Endothelial cell of umbilical vein (primary cell): Measurements from ENCODE around the gene HDHD3. TPM values are rescaled to one million over a fixed set of nuclear protein-coding genes. Genes with fewer than 3 reads are reported as not detected.
A peak's percentile ranks its signal among the peaks of the same experiment; 100 is the strongest.

Experiments
- BruUV-seq: library from RNA; stranded (reverse); fragments of 400-500 nt; replicated peaks from 2 replicates; lab custom pipeline; 2021; lab: Mats Ljungman, UMichigan
- CTCF ChIA-PET: fragments of 300-600, 350-600 bp; sonication (Branson Sonifier 250); formaldehyde crosslinking; loops from one replicate; lab custom pipeline; 2021; ENCODE audit warnings: antibody characterized with exemption, inconsistent platforms; lab: Charles Lee
- POLR2A ChIA-PET: fragments of 300-600, 350-600 bp; sonication (Branson Sonifier 250); formaldehyde crosslinking; loops from one replicate; lab custom pipeline; 2021; ENCODE audit warnings: antibody characterized with exemption, inconsistent platforms; lab: Charles Lee
- DNase-seq: peaks from one replicate; pipeline ENCODE4 v3.0.0-alpha.2; 2011; ENCODE audit warnings: low read depth, low spot score
- FAIRE-seq: peaks from 2 replicates; lab custom pipeline; 2011; peaks lifted over from hg19 to GRCh38; lab: Jason Lieb, UNC
- H2AFZ ChIP-seq: 2 replicates; pipeline ENCODE4 v1.6.0; 2012; ENCODE audit warnings: low read depth, low read length, control low read depth, inconsistent platforms
- H3K27ac ChIP-seq: 2 replicates; pipeline ENCODE4 v1.5.1; 2011; ENCODE audit warnings: low read depth, mild to moderate bottlenecking, control low read depth, low read length, moderate library complexity; ENCODE audit not compliant: insufficient read depth
- H3K27me3 ChIP-seq, 2 experiments: 2 replicates each; pipeline versions ENCODE4 v1.6.0 to v1.6.1; 2011; ENCODE audit warnings: low read length in 2 of 2, mixed read lengths in 1 of 2; ENCODE audit not compliant: control insufficient read depth in 2 of 2, insufficient read depth in 2 of 2
- H3K36me3 ChIP-seq, 2 experiments: 2 replicates in 1 of 2; 3 replicates in 1 of 2; pipeline ENCODE4 v1.5.1; 2011; ENCODE audit warnings: low read length in 2 of 2, mild to moderate bottlenecking in 1 of 2, moderate library complexity in 1 of 2; ENCODE audit not compliant: control insufficient read depth in 2 of 2, insufficient read depth in 2 of 2; ENCODE audit errors: extremely low read depth in 1 of 2
- H3K4me1 ChIP-seq: 3 replicates; pipeline ENCODE4 v1.5.1; 2011; ENCODE audit warnings: mild to moderate bottlenecking, low read length; ENCODE audit not compliant: control insufficient read depth, insufficient read depth; ENCODE audit errors: extremely low read depth
- H3K4me2 ChIP-seq: 2 replicates; pipeline ENCODE4 v1.6.1; 2011; ENCODE audit warnings: low read length, control low read depth, mixed read lengths; ENCODE audit not compliant: insufficient read depth
- H3K4me3 ChIP-seq, 3 experiments: fragments of 200-600 bp in 1 of 3; sonication (generic), shearing (Covaris generic) in 1 of 3; replicated peaks in 1 of 3; 2 replicates each; pipeline ENCODE4 v1.5.1; 2011 to 2016; ENCODE audit warnings: control low read depth in 3 of 3, low read length in 3 of 3, mild to moderate bottlenecking in 2 of 3, inconsistent platforms in 1 of 3, low read depth in 1 of 3, moderate library complexity in 1 of 3; ENCODE audit not compliant: insufficient read depth in 1 of 3
- H3K79me2 ChIP-seq: 2 replicates; pipeline ENCODE4 v1.6.0; 2012; ENCODE audit warnings: low read length, inconsistent platforms; ENCODE audit not compliant: control insufficient read depth, insufficient read depth
- H3K9ac ChIP-seq: replicated peaks from 2 replicates; pipeline ENCODE3; 2011; ENCODE audit warnings: low read length, control low read depth; ENCODE audit not compliant: insufficient read depth; ENCODE audit errors: extremely low read depth
- H3K9me1 ChIP-seq: replicated peaks from 3 replicates; pipeline ENCODE4 v1.6.0; 2011; ENCODE audit warnings: mild to moderate bottlenecking, low read length; ENCODE audit not compliant: control insufficient read depth, insufficient read depth; ENCODE audit errors: extremely low read depth
- H3K9me3 ChIP-seq: replicated peaks from 2 replicates; pipeline ENCODE4 v1.5.1; 2012; ENCODE audit warnings: low read length, inconsistent platforms; ENCODE audit not compliant: control insufficient read depth, insufficient read depth
- H4K20me1 ChIP-seq: replicated peaks from 2 replicates; pipeline ENCODE3; 2011; ENCODE audit warnings: mild to moderate bottlenecking, low read length; ENCODE audit not compliant: control insufficient read depth, insufficient read depth; ENCODE audit errors: extremely low read depth
- CTCF ChIP-seq, 2 donors: IDR thresholded peaks; 1 replicate in 1 of 2; 2 replicates in 1 of 2; pipeline ENCODE4 v1.5.1; 2011; ENCODE audit warnings: low read length in 2 of 2, mild to moderate bottlenecking in 2 of 2, moderate library complexity in 2 of 2, control low read depth in 1 of 2, inconsistent platforms in 1 of 2, low read depth in 1 of 2; ENCODE audit not compliant: insufficient read depth in 1 of 2; ENCODE audit errors: extremely low read depth in 1 of 2
- JUN ChIP-seq: IDR thresholded peaks from 2 replicates; pipeline ENCODE4 v1.6.1; 2011; ENCODE audit warnings: borderline replicate concordance, low read depth; ENCODE audit not compliant: insufficient read length, insufficient read depth
- POLR2A ChIP-seq: IDR thresholded peaks from 2 replicates; pipeline ENCODE4 v1.6.1; 2012; ENCODE audit warnings: low read depth, mild to moderate bottlenecking, control low read depth, low read length
- POLR2AphosphoS5 ChIP-seq: IDR thresholded peaks from 2 replicates; pipeline ENCODE4 v1.6.1; 2012; ENCODE audit warnings: low read depth, mild to moderate bottlenecking, control low read depth, low read length, moderate library complexity; ENCODE audit not compliant: insufficient read depth
- dilution Hi-C: fragments of 300-500 bp; cut with MboI; formaldehyde crosslinking; loops from one replicate; pipeline ENCODE4 v1.15.0; 2019; ENCODE audit warnings: low sequenced_read_pairs; ENCODE audit not compliant: extremely low pct_ligation_motif_present
- intact Hi-C: fragments of 100-400 bp; cut with micrococcal nuclease; formaldehyde crosslinking; loops from one replicate; pipeline ENCODE4 v1.10.0; 2022
- polyA plus RNA-seq, 4 experiments: library from polyadenylated mRNA; depleted of rRNA in 3 of 4; stranded (reverse) in 3 of 4; unstranded in 1 of 4; fragments of >200 nt; gene quantifications; 2 replicates each; pipeline versions ENCODE4 v1.2.1 to v1.2.3, GENCODE V29; 2011 to 2012; ENCODE audit warnings: missing spikeins in 1 of 4
- total RNA-seq: library from RNA; stranded (reverse); gene quantifications from 2 replicates; pipeline ENCODE4 v1.2.3, GENCODE V29; 2021

Gene HDHD3
- total and polyA plus RNA-seq, 2 donors (not counting 3 experiments of a cell fraction or from before 2014, with no cell fraction given) = 7.6 to 14.1 TPM

- Histone ChIP-seq H3K27ac (no peak within 1 kb of the TSS), H3K9me1 (no peaks in the 10 kb centered on the region), H3K4me3 (peak within 1 kb of the TSS; percentile 48 to 84 (median 51)), H3K79me2 (no peaks in the 10 kb centered on the region), H4K20me1 (no peaks in the 10 kb centered on the region), H3K27me3 (no peaks in the 10 kb centered on the region), H3K9me3 (no peaks in the 10 kb centered on the region), H3K4me1 (peaks cover 24% of the 10 kb centered on the region), H3K4me2 (peak within 1 kb of the TSS; percentile 66), H3K9ac (peak within 1 kb of the TSS; percentile 68), H2AFZ (peak within 1 kb of the TSS; percentile 95), H3K36me3 (no peaks in the 10 kb centered on the region)
- no TSS peak for BruUV-seq
- intact Hi-C loops = loop anchor here (1.0 to 2.0 kb wide), 8 partner anchors 9 to 257 kb away; partner anchors contain the start of genes C9orf43, CDC26, POLE3 and PRPF4
- FAIRE-seq (peak; percentile 99), DNase-seq (peak; percentile 99)
- ChIA-PET CTCF (interaction anchor here (0.6 to 3.3 kb wide), 28 partner anchors 8 to 321 kb away, joined by 3 to 50 read pairs (median 5); partner anchors contain the start of genes C9orf43, CDC26, HDHD3 and POLE3), POLR2A (interaction anchor here (0.5 to 1.9 kb wide), 3 partner anchors 9 to 126 kb away, joined by 3 to 9 read pairs (median 4); partner anchors contain the start of genes C9orf43, CDC26 and POLE3)
- TF ChIP-seq POLR2AphosphoS5 (peak; percentile 62), CTCF (IDR thresholded peaks at IDR 0.05; ENCODE audit: extremely low read depth in 1 of 2, insufficient read depth in 1 of 2, low read depth in 1 of 2, low read length in 2 of 2) (peak; percentile 99), JUN (no peak), POLR2A (peak; percentile 68)
- dilution Hi-C loops = no loop called here
Observed at GRCh38 chr9:113401027-113401792, 24.4 kb upstream of the HDHD3 start, which contains the start of gene ALAD. ALAD (minus strand) TSS chr9:113401284; CDS start chr9:113393559, 7,725 bp downstream.
